Measurements from ENCODE around the gene GCH1.

GCH1 gene

GRCh38 chr14:54837508-54838149 is 65.0 kb downstream of the GCH1 start:
- Histone ChIP-seq H3K27me3 (replicated peaks; ENCODE audit: control insufficient read depth, insufficient read depth, low read length) (no peaks in the 10 kb centered on the region), H3K36me3 (ENCODE audit: control insufficient read depth, insufficient read depth, low read length) (peaks cover 3% of the 10 kb centered on the region), H3K4me3 (replicated peaks; ENCODE audit: low read depth, low read length) (no peak overlapping the region)
- TF ChIP-seq, protein P1, sequence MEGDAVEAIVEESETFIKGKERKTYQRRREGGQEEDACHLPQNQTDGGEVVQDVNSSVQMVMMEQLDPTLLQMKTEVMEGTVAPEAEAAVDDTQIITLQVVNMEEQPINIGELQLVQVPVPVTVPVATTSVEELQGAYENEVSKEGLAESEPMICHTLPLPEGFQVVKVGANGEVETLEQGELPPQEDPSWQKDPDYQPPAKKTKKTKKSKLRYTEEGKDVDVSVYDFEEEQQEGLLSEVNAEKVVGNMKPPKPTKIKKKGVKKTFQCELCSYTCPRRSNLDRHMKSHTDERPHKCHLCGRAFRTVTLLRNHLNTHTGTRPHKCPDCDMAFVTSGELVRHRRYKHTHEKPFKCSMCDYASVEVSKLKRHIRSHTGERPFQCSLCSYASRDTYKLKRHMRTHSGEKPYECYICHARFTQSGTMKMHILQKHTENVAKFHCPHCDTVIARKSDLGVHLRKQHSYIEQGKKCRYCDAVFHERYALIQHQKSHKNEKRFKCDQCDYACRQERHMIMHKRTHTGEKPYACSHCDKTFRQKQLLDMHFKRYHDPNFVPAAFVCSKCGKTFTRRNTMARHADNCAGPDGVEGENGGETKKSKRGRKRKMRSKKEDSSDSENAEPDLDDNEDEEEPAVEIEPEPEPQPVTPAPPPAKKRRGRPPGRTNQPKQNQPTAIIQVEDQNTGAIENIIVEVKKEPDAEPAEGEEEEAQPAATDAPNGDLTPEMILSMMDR (IDR thresholded peaks at IDR 0.05; ENCODE audit: insufficient read depth, low read length, poor library complexity, severe bottlenecking): no peak
- DNase-seq (ENCODE audit: extremely low read depth, insufficient read length): no peak

DNA sequence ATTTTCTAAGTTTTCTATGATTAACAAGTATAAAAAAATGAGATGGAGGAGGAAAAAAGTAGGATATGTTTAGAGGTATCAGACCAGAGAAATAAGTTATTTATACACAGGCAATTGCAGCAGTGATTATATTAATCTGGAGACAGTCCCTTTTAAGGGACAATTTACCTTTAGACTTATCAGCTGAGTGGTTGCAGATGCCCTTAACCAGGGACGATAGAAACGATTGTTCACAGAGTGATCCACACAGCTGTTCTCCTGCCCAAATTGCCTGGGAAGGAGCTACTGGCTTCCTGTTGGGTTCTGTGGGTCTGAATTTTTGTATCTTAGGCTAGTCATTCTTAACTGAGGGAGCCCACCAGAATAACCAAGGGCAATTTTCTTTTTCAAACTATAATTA is 66.4 kb downstream of the GCH1 start:
- Histone ChIP-seq H3K36me3 (ENCODE audit: control insufficient read depth, insufficient read depth, low read length) (peaks cover under 1% of the 10 kb centered on the region), H3K27me3 (replicated peaks; ENCODE audit: control insufficient read depth, insufficient read depth, low read length) (no peaks in the 10 kb centered on the region), H3K4me3 (replicated peaks; ENCODE audit: low read depth, low read length) (no peak overlapping the region)
- DNase-seq (ENCODE audit: extremely low read depth, insufficient read length): no peak
- TF ChIP-seq, protein P1 (IDR thresholded peaks at IDR 0.05; ENCODE audit: insufficient read depth, low read length, poor library complexity, severe bottlenecking): no peak

- Histone ChIP-seq H3K36me3 (ENCODE audit: control insufficient read depth, insufficient read depth, low read length) (no peaks in the 10 kb centered on the region), H3K27me3 (replicated peaks; ENCODE audit: control insufficient read depth, insufficient read depth, low read length) (no peaks in the 10 kb centered on the region), H3K4me3 (replicated peaks; ENCODE audit: low read depth, low read length) (no peak overlapping the region)
- TF ChIP-seq, protein P1 (IDR thresholded peaks at IDR 0.05; ENCODE audit: insufficient read depth, low read length, poor library complexity, severe bottlenecking): no peak
- DNase-seq (ENCODE audit: extremely low read depth, insufficient read length): no peak
Measured at GRCh38 chr14:54834727-54835126, 67.9 kb downstream of the GCH1 start.

- TF ChIP-seq, protein P1 (IDR thresholded peaks at IDR 0.05; ENCODE audit: insufficient read depth, low read length, poor library complexity, severe bottlenecking): no peak
- no peak for DNase-seq (ENCODE audit: extremely low read depth, insufficient read length)
- Histone ChIP-seq H3K27me3 (replicated peaks; ENCODE audit: control insufficient read depth, insufficient read depth, low read length) (no peaks in the 10 kb centered on the region), H3K4me3 (replicated peaks; ENCODE audit: low read depth, low read length) (no peak overlapping the region), H3K36me3 (ENCODE audit: control insufficient read depth, insufficient read depth, low read length) (no peaks in the 10 kb centered on the region)
Measured at GRCh38 chr14:54834081-54834480, 68.5 kb downstream of the GCH1 start.

DNA sequence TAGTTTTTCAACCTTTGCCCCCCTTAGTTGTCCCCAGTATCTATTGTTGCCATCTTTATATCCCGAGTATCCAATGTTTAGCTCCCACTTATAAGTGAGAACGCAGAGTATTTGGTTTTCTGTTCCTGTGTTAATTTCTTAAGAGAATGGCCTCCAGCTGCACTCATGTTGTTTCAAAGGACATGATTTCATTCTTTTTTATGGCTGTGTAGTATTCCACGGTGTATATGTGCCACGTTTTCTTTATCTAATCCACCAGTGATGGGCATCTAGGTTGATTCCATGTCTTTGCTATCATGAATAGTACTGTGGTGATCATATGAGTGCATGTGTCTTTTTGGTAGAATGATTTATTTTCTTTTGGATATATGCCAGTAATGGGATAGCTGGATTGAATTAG is 72.0 kb downstream of the GCH1 start:
- Histone ChIP-seq H3K4me3 (replicated peaks; ENCODE audit: low read depth, low read length) (no peak overlapping the region), H3K36me3 (ENCODE audit: control insufficient read depth, insufficient read depth, low read length) (no peaks in the 10 kb centered on the region), H3K27me3 (replicated peaks; ENCODE audit: control insufficient read depth, insufficient read depth, low read length) (no peaks in the 10 kb centered on the region)
- TF ChIP-seq, protein P1 (IDR thresholded peaks at IDR 0.05; ENCODE audit: insufficient read depth, low read length, poor library complexity, severe bottlenecking): no peak
- DNase-seq (ENCODE audit: extremely low read depth, insufficient read length): no peak

Data from GM06990 (cell line).